Measurements from ENCODE around the gene PTPRC.

PTPRC gene

GRCh38 chr1:198672124-198672523 lies 33.3 kb downstream of the PTPRC start:
- in situ Hi-C loops (cut with MboI; ENCODE audit: low sequenced_read_pairs): no loop called here

DNA sequence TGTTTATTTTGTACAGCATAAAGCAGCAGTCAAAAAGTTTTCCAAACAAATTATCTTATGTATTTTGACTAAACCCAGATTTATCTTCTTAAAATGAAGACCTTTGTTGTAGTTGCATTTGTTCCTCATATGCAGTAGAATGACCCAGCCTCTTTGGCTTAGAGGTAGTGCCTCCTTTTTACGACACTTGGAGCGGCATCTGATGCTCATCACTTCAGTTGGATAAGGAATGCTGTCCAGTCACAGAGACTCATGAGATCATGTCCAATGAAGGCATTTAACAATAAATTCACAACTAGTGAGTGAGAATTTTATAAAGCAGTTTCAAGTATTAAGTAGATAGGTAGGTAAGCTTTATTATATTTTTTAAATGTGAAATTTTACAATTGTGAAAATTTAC lies 35.2 kb downstream of the PTPRC start:
- in situ Hi-C loops (cut with MboI; ENCODE audit: low sequenced_read_pairs): no loop called here

DNA sequence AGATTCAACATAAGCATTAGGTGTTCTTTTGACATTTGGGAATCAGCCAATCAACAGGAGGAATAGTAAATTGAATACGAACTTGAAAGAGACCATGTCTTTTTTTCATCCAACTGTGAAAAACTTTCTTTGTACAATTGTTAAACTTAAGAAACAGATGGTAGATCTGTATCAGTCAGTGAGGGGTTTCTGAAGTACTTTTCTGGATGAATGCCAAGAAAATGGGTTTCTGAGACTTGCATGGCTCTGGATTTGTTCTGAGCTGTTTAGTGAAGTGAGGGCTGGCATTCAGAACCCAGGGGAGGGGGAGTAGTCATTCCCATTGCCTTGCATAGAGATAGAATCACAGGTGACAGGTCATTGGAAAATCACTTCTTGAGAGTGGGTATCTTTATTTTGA lies 37.4 kb downstream of the PTPRC start:
- in situ Hi-C loops (cut with MboI; ENCODE audit: low sequenced_read_pairs): no loop called here

DNA sequence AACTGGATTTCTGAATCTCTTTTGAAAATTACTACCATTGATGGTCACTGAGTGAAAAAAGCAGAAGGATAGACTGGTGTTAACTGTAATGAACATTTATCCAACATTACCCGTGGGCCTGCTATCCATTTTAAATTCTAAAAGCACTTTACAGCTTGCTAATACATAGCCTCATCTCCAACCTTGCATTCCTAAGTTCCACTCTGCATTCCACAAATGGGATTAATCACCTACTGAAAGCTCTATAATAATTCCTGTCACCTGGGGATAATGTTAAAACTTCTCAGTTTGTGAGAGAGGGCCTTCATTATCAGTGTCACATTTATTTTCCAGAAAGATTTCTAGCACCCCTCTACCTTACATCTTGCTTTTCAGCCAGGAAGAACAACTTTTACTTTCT lies 38.2 kb downstream of the PTPRC start:
- in situ Hi-C loops (cut with MboI; ENCODE audit: low sequenced_read_pairs): no loop called here

DNA sequence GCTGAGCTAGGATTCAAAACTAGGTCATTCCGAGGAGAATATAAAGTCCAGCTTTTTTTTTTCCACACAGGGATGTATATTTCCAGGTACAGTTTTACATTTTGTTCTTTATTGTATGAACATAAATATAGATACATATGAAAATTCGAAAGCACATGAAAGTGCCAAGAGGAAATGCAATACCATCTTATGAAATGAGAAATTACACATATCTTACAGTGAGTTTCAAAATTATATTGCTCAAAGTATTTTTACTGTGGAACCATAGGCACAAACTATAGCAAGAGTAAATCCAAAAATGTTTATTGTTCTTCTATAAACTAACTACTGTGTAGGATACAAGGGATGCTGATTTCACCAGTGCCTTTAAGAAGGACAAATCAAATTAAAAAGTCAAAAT lies 39.0 kb downstream of the PTPRC start:
- in situ Hi-C loops (cut with MboI; ENCODE audit: low sequenced_read_pairs): no loop called here

- in situ Hi-C loops (cut with MboI; ENCODE audit: low sequenced_read_pairs): no loop called here
These were observed 39.5 kb downstream of the PTPRC start for GRCh38 chr1:198678301-198678836.

DNA sequence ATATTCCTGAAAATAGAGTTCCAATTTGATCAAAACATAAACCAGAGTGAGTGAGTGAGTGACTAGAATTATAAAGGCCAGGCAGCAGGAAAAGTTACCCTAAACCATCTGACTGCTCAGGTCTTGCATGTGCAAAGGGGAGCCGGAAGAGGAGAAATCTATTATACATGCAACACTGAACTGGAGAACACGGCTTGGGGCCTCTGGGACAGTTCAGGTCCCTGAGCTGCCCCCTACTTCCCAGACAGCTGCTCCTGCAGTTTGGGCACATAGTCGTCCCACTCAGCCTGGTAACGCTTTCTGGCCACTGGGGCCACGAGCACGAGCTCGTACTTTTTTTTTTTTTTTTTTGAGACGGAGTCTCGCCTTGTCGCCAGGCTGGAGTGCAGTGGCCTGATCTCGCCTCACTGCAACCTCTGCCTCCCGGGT lies 40.1 kb downstream of the PTPRC start:
- in situ Hi-C loops (cut with MboI; ENCODE audit: low sequenced_read_pairs): no loop called here

- in situ Hi-C loops (cut with MboI; ENCODE audit: low sequenced_read_pairs): no loop called here
These were observed 40.8 kb downstream of the PTPRC start for GRCh38 chr1:198679535-198680173.

- in situ Hi-C loops (cut with MboI; ENCODE audit: low sequenced_read_pairs): no loop called here
These were observed 41.5 kb downstream of the PTPRC start for GRCh38 chr1:198680174-198680875.

GRCh38 chr1:198681252-198681651 lies 42.4 kb downstream of the PTPRC start:
- in situ Hi-C loops (cut with MboI; ENCODE audit: low sequenced_read_pairs): no loop called here

- in situ Hi-C loops (cut with MboI; ENCODE audit: low sequenced_read_pairs): no loop called here
These were observed 43.3 kb downstream of the PTPRC start for GRCh38 chr1:198681831-198682759.

GRCh38 chr1:198682850-198683249 lies 44.0 kb downstream of the PTPRC start:
- in situ Hi-C loops (cut with MboI; ENCODE audit: low sequenced_read_pairs): no loop called here

DNA sequence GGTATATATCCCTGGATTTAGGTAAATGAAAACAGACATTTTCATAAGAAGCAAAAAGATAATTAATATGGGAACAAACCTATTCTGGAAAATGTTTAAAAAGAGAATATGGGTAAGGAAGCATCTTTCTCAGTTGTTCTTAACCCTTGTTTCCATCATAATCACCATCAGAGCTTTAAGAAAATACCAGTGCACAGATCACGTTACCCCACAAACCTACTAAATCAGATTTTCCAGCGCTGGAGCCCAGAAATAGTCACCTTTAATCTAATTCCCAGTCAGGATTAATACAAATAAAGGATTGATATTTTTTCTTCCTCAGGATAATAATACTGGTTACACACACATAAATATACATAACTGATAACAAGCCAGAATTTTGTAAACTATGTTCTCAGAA lies 44.6 kb downstream of the PTPRC start:
- in situ Hi-C loops (cut with MboI; ENCODE audit: low sequenced_read_pairs): no loop called here

- in situ Hi-C loops (cut with MboI; ENCODE audit: low sequenced_read_pairs): no loop called here
These were observed 47.4 kb downstream of the PTPRC start for GRCh38 chr1:198686069-198686728.

GRCh38 chr1:198687429-198687828 lies 48.6 kb downstream of the PTPRC start:
- in situ Hi-C loops (cut with MboI; ENCODE audit: low sequenced_read_pairs): no loop called here

DNA sequence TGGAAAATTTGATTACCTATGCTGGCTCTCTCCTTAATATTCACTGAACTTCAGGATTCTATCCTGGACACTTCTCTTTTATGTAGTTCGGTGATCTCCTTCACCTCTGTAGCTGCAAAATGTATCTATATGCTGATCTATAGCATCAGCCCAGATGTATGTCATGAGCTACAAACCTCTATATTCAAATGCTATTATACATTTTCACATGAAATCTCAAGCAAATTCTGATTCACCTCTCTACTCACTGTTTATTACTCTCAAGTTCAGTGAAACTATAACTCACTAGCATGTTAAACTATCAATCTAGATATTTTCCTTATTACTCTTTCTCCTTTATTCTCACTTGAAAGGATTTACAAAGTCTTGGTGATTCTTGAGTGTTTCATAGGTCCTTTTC lies 52.2 kb downstream of the PTPRC start:
- in situ Hi-C loops (cut with MboI; ENCODE audit: low sequenced_read_pairs): no loop called here

GRCh38 chr1:198693321-198693720 lies 54.5 kb downstream of the PTPRC start:
- in situ Hi-C loops (cut with MboI; ENCODE audit: low sequenced_read_pairs): no loop called here

GRCh38 chr1:198694542-198694941 lies 55.7 kb downstream of the PTPRC start:
- in situ Hi-C loops (cut with MboI; ENCODE audit: low sequenced_read_pairs): no loop called here

- in situ Hi-C loops (cut with MboI; ENCODE audit: low sequenced_read_pairs): no loop called here
These were observed 57.4 kb downstream of the PTPRC start for GRCh38 chr1:198696211-198696610.

- in situ Hi-C loops (cut with MboI; ENCODE audit: low sequenced_read_pairs): loop anchor here (25.0 kb wide), 1 partner anchor 1162 kb away; no protein-coding TSS in a partner anchor
These were observed 60.6 kb downstream of the PTPRC start for GRCh38 chr1:198699167-198700015.
